Measurements from ENCODE around the gene KCTD13.

- TF ChIP-seq ZNF350 (tag by site-specific recombination; IDR thresholded peaks at IDR 0.05) (no peak), CTCF (tag by site-specific recombination; IDR thresholded peaks at IDR 0.05) (no peak), ZNF660 (tag by site-specific recombination; IDR thresholded peaks at IDR 0.05) (no peak), ZNF146 (tag by site-specific recombination; IDR thresholded peaks at IDR 0.05) (no peak), SALL2 (tag by site-specific recombination; IDR thresholded peaks at IDR 0.05; ENCODE audit: borderline replicate concordance) (no peak), ZNF658 (tag by site-specific recombination; IDR thresholded peaks at IDR 0.05) (no peak), TSHZ1 (tag by site-specific recombination; IDR thresholded peaks at IDR 0.05; ENCODE audit: borderline replicate concordance) (no peak)
These were observed 3.7 kb downstream of the KCTD13 start for GRCh38 chr16:29922326-29922725.
